GM12891 (cell line): ENCODE measurements around the gene TRPC4AP.

Source experiments
- DNase-seq: peaks from one replicate; pipeline ENCODE4 v3.0.0; 2011; ENCODE audit warnings: low spot score; ENCODE audit not compliant: insufficient read length
- FAIRE-seq: peaks from 2 replicates; lab custom pipeline; 2011; peaks lifted over from hg19 to GRCh38; lab: Jason Lieb, UNC
- PAX5 ChIP-seq: IDR thresholded peaks from 2 replicates; pipeline ENCODE4 v1.6.1; 2011; ENCODE audit warnings: low read length, moderate library complexity, mild to moderate bottlenecking; ENCODE audit not compliant: insufficient read depth, severe bottlenecking
- POLR2A ChIP-seq: IDR thresholded peaks from 2 replicates; pipeline ENCODE4 v1.6.1; 2011; ENCODE audit warnings: low read depth, low read length, control low read depth
- POLR2AphosphoS5 ChIP-seq: IDR thresholded peaks from 2 replicates; pipeline ENCODE4 v1.6.1; 2011; ENCODE audit warnings: low read depth, low read length, control low read depth
- POU2F2 ChIP-seq: IDR thresholded peaks from 2 replicates; pipeline ENCODE4 v1.6.1; 2011; ENCODE audit warnings: low read depth, mild to moderate bottlenecking, control low read depth, low read length, moderate library complexity
- SPI1 ChIP-seq: IDR thresholded peaks from 2 replicates; pipeline ENCODE4 v1.6.1; 2011; ENCODE audit warnings: low read depth, low read length, control low read depth
- TAF1 ChIP-seq: IDR thresholded peaks from 2 replicates; pipeline ENCODE4 v1.6.1; 2011; ENCODE audit warnings: low read depth, low read length, control low read depth

The TRPC4AP gene

DNA sequence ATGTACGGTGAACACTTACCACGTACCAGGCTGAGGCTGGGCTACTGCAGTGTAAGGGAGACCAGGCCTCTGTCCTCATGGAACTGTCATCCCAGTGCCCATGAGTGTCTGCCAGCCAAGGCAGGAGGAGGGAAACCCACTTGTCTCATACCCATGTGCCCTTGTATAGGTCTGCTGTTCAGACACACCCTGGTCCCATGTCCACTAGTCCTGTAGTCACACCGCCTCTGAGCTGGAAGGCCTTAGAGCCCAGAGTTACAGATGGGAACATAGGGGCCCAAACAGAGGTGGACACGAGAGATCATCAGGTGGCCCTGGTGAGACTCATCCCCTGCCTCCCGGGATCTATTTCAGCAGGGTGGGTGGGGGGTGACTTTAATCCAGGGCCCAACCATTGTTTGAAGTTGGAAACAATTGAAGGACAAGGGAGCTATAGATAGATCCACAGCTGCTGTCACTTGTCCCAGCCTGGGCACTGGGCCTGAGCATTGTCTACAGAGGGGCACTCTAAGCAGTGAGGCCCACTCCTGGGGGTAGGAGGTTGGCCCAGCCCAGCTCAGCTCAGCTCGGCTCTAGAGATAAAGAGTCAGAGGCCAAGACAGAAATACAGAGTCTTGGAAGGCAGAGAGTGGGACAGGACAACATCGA is 122.3 kb downstream of the TRPC4AP start:
- FAIRE-seq, result no peak
- no peak for DNase-seq
- TF ChIP-seq POLR2A, result no peak
- no peak for TF ChIP-seq POU2F2
- TF ChIP-seq TAF1, result no peak

DNA sequence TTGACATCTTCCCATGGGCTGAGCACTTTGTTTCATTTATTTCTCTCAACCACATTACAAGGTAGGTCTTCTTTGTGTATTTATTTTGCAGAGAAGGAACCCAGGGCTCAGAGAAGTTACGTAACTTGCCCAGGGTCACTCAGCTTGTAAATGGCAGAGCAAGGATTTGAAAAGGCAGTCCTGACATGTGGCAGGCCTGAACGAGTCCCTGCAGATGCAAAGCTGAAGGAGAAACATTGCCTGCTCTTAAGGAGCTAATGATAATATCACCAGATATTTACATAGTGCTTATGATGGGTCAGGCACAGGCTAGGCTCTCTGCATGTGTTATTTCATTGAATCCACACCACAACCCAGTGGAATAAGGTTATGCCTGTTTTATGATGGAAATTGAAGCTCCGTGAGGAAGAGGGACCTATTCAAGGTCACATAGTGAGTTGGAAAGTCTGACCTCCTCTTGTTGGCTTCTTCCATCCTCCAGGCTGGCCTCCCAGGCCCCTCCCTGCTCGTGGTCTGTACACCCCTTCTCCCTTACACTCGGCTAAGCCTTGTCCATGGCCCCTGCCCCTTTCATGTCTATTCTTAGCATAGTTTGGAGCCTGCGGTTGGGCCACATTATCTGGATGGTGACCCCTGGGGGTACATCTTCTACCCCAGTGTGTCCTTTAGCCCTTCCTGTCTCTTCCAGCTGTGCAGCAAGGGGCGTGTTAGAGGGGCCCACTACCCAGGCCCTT is 124.4 kb downstream of the TRPC4AP start:
- FAIRE-seq (no peak), DNase-seq (no peak)
- no peak for TF ChIP-seq SPI1
- TF ChIP-seq POU2F2, result no peak
- TF ChIP-seq POLR2AphosphoS5, result no peak
- TF ChIP-seq PAX5, result no peak
- no peak for TF ChIP-seq POLR2A
- TF ChIP-seq TAF1, result no peak

- no peak for FAIRE-seq
- TF ChIP-seq POLR2AphosphoS5, result no peak
- no peak for TF ChIP-seq POU2F2
- no peak for TF ChIP-seq POLR2A
- TF ChIP-seq TAF1, result no peak
- no peak for TF ChIP-seq PAX5
- TF ChIP-seq SPI1, result no peak
- no peak for DNase-seq
Observed at GRCh38 chr20:34967421-34967820, 125.2 kb downstream of the TRPC4AP start.

GRCh38 chr20:34965051-34965450 is 127.6 kb downstream of the TRPC4AP start:
- FAIRE-seq, result no peak
- no peak for TF ChIP-seq POLR2A
- TF ChIP-seq SPI1, result no peak
- no peak for TF ChIP-seq PAX5
- no peak for TF ChIP-seq POU2F2
- TF ChIP-seq POLR2AphosphoS5, result no peak
- no peak for TF ChIP-seq TAF1
- no peak for DNase-seq

- TF ChIP-seq POLR2A (no peak), POLR2AphosphoS5 (no peak), POU2F2 (no peak), TAF1 (no peak), SPI1 (no peak), PAX5 (no peak)
- no peak for FAIRE-seq
Observed at GRCh38 chr20:34964486-34964885, 128.1 kb downstream of the TRPC4AP start.

GRCh38 chr20:34956751-34957472 is 135.7 kb downstream of the TRPC4AP start:
- FAIRE-seq (no peak), DNase-seq (no peak)
- TF ChIP-seq POU2F2 (no peak), TAF1 (no peak), PAX5 (no peak), POLR2AphosphoS5 (no peak), POLR2A (no peak), SPI1 (no peak)

More at GRCh38 chr20:34964486-34964885, 128.1 kb downstream of the TRPC4AP start:
- no peak for DNase-seq

GRCh38 chr20:34956041-34956458 is 136.6 kb downstream of the TRPC4AP start:
- no peak for TF ChIP-seq POLR2AphosphoS5
- no peak for TF ChIP-seq TAF1
- TF ChIP-seq SPI1, result no peak
- no peak for TF ChIP-seq POU2F2
- TF ChIP-seq POLR2A, result no peak
- no peak for TF ChIP-seq PAX5
- DNase-seq, result no peak
- FAIRE-seq, result no peak

DNA sequence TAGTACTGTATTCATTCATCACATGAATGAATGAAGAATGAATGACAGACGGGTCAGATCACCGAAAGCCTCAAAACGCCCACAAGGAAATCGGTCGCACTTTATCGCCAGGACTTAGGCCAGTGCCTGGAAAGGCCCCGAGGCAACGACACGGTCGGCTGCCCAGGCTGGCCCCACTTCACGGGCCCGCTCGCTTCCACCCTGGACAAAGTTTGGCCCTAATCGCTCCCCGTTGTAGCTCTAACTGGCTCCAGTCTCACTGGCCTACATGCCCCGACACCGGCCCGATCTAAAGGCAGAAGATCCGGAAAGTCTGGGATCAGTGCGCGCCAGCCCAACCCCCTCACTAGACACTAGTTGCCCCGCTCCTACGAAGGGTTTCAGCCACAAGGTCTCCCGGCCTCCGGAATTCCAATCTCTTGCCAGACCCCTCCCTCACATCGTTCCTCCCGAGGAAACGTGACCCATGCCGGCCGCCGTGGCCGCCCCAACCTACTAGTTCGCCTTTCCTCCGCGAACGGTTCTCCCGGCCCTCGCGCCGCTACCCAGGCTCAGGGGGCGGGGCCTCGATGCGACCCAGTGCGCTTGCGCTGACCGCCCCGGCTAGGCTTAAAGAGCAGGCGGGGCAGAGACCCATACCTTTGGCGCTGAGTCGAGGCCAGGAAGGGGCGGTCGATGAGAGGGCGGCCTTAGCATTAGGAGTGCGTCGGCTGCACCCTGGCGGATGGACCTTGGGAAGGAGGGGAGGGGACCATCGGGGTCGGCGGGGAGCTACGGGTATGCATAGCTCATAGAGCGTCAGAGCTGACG is 137.2 kb downstream of the TRPC4AP start, which contains the start of the genes GSS and MYH7B:
Gene GSS (minus strand): TSS at position 576 of the 810 bp plus-strand sequence. CDS start 3,954 bp downstream, outside the sequence.
Gene MYH7B (plus strand): TSS at position 638 of the 810 bp plus-strand sequence. CDS start 22,138 bp downstream, outside the sequence.
- DNase-seq (peak; percentile 90), FAIRE-seq (peak; percentile 96)
- TF ChIP-seq PAX5, result peak; percentile 97
- peak; percentile 91 for TF ChIP-seq TAF1
- peak; percentile 82 for TF ChIP-seq POLR2A
- peak; percentile 77 for TF ChIP-seq POLR2AphosphoS5
- TF ChIP-seq POU2F2, result no peak
- no peak for TF ChIP-seq SPI1

DNA sequence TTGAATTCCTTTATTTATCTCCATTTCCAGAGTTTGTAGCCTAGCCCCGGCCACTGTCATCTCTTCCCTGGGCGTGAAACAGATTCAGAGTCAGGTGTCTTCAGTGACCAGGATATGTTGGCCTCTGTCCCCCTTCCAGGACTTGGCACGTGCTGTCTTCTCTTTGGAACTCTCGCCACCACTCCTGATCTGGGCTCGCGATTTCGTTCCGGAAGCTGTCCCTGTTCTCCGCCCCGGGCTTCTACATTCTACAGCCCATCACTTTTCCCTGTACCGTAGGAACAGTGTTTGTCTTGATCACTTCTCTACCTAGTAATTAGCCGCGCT is 137.7 kb downstream of the TRPC4AP start:
- FAIRE-seq, result no peak
- TF ChIP-seq POLR2A (no peak), PAX5 (no peak), TAF1 (no peak), SPI1 (no peak), POLR2AphosphoS5 (no peak), POU2F2 (no peak)
- no peak for DNase-seq
